Mesenchymal stem cell (in vitro differentiated cells and primary cell): ENCODE results near the gene SCML1. TPM values are rescaled to one million over a fixed set of nuclear protein-coding genes. Genes with fewer than 3 reads are reported as not detected.

Source experiments
- DNase-seq: peaks from one replicate; pipeline ENCODE4 v3.0.0-alpha.2; 2013
- H2AFZ ChIP-seq: one replicate; pipeline ENCODE4 v1.6.1; 2013; ENCODE audit warnings: low read depth, mild to moderate bottlenecking, control low read depth, inconsistent platforms, low read length, moderate library complexity
- H2AK5ac ChIP-seq: 2 replicates; pipeline ENCODE4 v1.6.1; 2013; ENCODE audit warnings: low read length, moderate library complexity, mild to moderate bottlenecking, inconsistent platforms; ENCODE audit not compliant: severe bottlenecking
- H2BK120ac ChIP-seq: one replicate; pipeline ENCODE4 v1.6.1; 2013; ENCODE audit warnings: low read depth, mild to moderate bottlenecking, inconsistent platforms, low read length, moderate library complexity
- H2BK12ac ChIP-seq, 2 experiments: one replicate each; pipeline ENCODE4 v1.6.1; 2013; ENCODE audit warnings: inconsistent platforms in 2 of 2, low read length in 2 of 2, mild to moderate bottlenecking in 2 of 2, moderate library complexity in 2 of 2, control low read depth in 1 of 2
- H2BK15ac ChIP-seq: one replicate; pipeline ENCODE4 v1.6.1; 2013; ENCODE audit warnings: mild to moderate bottlenecking, low read depth, inconsistent platforms; ENCODE audit not compliant: poor library complexity, severe bottlenecking
- H2BK5ac ChIP-seq: 2 replicates; pipeline ENCODE4 v1.6.1; 2013; ENCODE audit warnings: low read depth, mild to moderate bottlenecking, low read length, control low read depth, inconsistent platforms; ENCODE audit not compliant: poor library complexity, severe bottlenecking
- H3K14ac ChIP-seq, 2 experiments: one replicate each; pipeline ENCODE4 v1.6.1; 2013; ENCODE audit warnings: inconsistent platforms in 2 of 2, low read length in 2 of 2, control low read depth in 1 of 2, mild to moderate bottlenecking in 1 of 2, moderate library complexity in 1 of 2
- H3K18ac ChIP-seq, 2 experiments: one replicate each; pipeline ENCODE4 v1.6.1; 2013; ENCODE audit warnings: inconsistent platforms in 2 of 2, low read length in 2 of 2, control low read depth in 1 of 2, low read depth in 1 of 2, mild to moderate bottlenecking in 1 of 2
- H3K23ac ChIP-seq, 2 experiments: one replicate each; pipeline ENCODE4 v1.6.1; 2013; ENCODE audit warnings: inconsistent platforms in 2 of 2, low read length in 2 of 2, mild to moderate bottlenecking in 2 of 2, moderate library complexity in 2 of 2, control low read depth in 1 of 2
- H3K27ac ChIP-seq: 2 replicates; pipeline ENCODE4 v1.5.1; 2013; ENCODE audit warnings: mild to moderate bottlenecking, moderate library complexity, low read length, control low read depth, inconsistent platforms; ENCODE audit not compliant: poor library complexity, severe bottlenecking
- H3K27me3 ChIP-seq, 2 experiments: 2 replicates each; pipeline versions ENCODE4 v1.6.1 to v1.7.0; 2013; ENCODE audit warnings: low read length in 2 of 2, mild to moderate bottlenecking in 2 of 2, moderate library complexity in 2 of 2, control low read depth in 1 of 2, inconsistent platforms in 1 of 2; ENCODE audit not compliant: control insufficient read depth in 1 of 2, insufficient read depth in 1 of 2
- H3K36me3 ChIP-seq, 2 experiments: 2 replicates each; pipeline versions ENCODE4 v1.6.1 to v1.7.0; 2013; ENCODE audit warnings: low read length in 2 of 2, control low read depth in 1 of 2, inconsistent platforms in 1 of 2, low read depth in 1 of 2, mild to moderate bottlenecking in 1 of 2; ENCODE audit not compliant: insufficient read depth in 2 of 2, control insufficient read depth in 1 of 2
- H3K4ac ChIP-seq, 2 experiments: one replicate each; pipeline ENCODE4 v1.6.1; 2013; ENCODE audit warnings: inconsistent platforms in 2 of 2, low read length in 2 of 2, mild to moderate bottlenecking in 2 of 2, moderate library complexity in 2 of 2, control low read depth in 1 of 2, low read depth in 1 of 2
- H3K4me1 ChIP-seq: 2 replicates; pipeline ENCODE4 v1.6.1; 2013; ENCODE audit warnings: low read depth, low read length, control low read depth; ENCODE audit not compliant: control insufficient read depth, insufficient read depth
- H3K4me2 ChIP-seq: 2 replicates; pipeline ENCODE4 v1.6.1; 2013; ENCODE audit warnings: low read length, mild to moderate bottlenecking, inconsistent platforms; ENCODE audit not compliant: poor library complexity, severe bottlenecking
- H3K4me3 ChIP-seq, 2 experiments: 2 replicates each; pipeline versions ENCODE4 v1.5.1 to v1.7.0; 2013; ENCODE audit warnings: low read length in 2 of 2, mild to moderate bottlenecking in 2 of 2, control low read depth in 1 of 2, low read depth in 1 of 2; ENCODE audit not compliant: insufficient read depth in 1 of 2
- H3K79me1 ChIP-seq: replicated peaks from 2 replicates; pipeline ENCODE4 v1.6.1; 2013; ENCODE audit warnings: mild to moderate bottlenecking, control low read depth, low read length, inconsistent platforms; ENCODE audit not compliant: poor library complexity, severe bottlenecking
- H3K9ac ChIP-seq: 2 replicates; pipeline ENCODE4 v1.7.0; 2013; ENCODE audit warnings: mild to moderate bottlenecking, low read length, moderate library complexity
- H3K9me3 ChIP-seq: 2 replicates; pipeline ENCODE4 v1.7.0; 2013; ENCODE audit warnings: mild to moderate bottlenecking, low read length; ENCODE audit not compliant: control insufficient read depth
- H4K8ac ChIP-seq: one replicate; pipeline ENCODE4 v1.6.1; 2013; ENCODE audit warnings: inconsistent platforms, mild to moderate bottlenecking, low read length, moderate library complexity
- H4K91ac ChIP-seq: one replicate; pipeline ENCODE4 v1.6.1; 2013; ENCODE audit warnings: mild to moderate bottlenecking, low read length, inconsistent platforms
- WGBS: methylation state at CpG from one replicate; pipeline ENCODE4 v1.1.7; 2013; ENCODE audit warnings: mixed read lengths; 5-methylcytosine and 5-hydroxymethylcytosine counted together
- polyA plus RNA-seq, 2 experiments: library from polyadenylated mRNA; stranded (reverse); fragments of 200-250 nt; gene quantifications; one replicate each; pipeline ENCODE4 v1.2.3, GENCODE V29; 2013

SCML1 gene
- 21.1 TPM for polyA plus RNA-seq (2013, experiment 1 of 2)
- polyA plus RNA-seq (2013, experiment 2 of 2), result 21.4 TPM

- Histone ChIP-seq H2BK5ac (no peak within 1 kb of the TSS), H3K23ac (peak within 1 kb of the TSS in 1 of 2 experiments; percentile 72), H3K4ac (peak within 1 kb of the TSS in 1 of 2 experiments; percentile 28), H3K14ac (no peak within 1 kb of the TSS), H3K36me3 (peaks cover 0 to 2% of the 10 kb centered on the region in 2 experiments), H3K4me1 (no peaks in the 10 kb centered on the region), H4K91ac (no peak within 1 kb of the TSS), H3K9ac (peak within 1 kb of the TSS; percentile 92), H2BK120ac (peak within 1 kb of the TSS; percentile 19), H2AK5ac (no peak within 1 kb of the TSS), H3K4me3 (peak within 1 kb of the TSS; percentile 68 to 87), H2BK12ac (no peak within 1 kb of the TSS), H3K18ac (peak within 1 kb of the TSS; percentile 12 to 33), H4K8ac (peak within 1 kb of the TSS; percentile 84), H3K27ac (peak within 1 kb of the TSS; percentile 61), H2BK15ac (no peak within 1 kb of the TSS), H3K79me1 (no peaks in the 10 kb centered on the region), H2AFZ (peak within 1 kb of the TSS; percentile 42), H3K4me2 (peak within 1 kb of the TSS; percentile 83), H3K27me3 (no peaks in the 10 kb centered on the region), H3K9me3 (no peaks in the 10 kb centered on the region)
- WGBS, result 0% methylated on average over 21 of the region's 67 CpGs
- DNase-seq, result peak; percentile 96
Measured at GRCh38 chrX:17736856-17737709, at the start of gene SCML1. TSS of gene SCML1 (plus strand) at chrX:17737493. CDS start at chrX:17744187, 6,694 bp downstream.

GRCh38 chrX:17687648-17688047, 49.6 kb upstream of the SCML1 start:
- H4K91ac ChIP-seq, result no peak overlapping the region
- H3K4me1 ChIP-seq, result peaks cover 2% of the 10 kb centered on the region
- no peak overlapping the region for H3K14ac ChIP-seq
- no peak overlapping the region for H3K18ac ChIP-seq
- no peak overlapping the region for H3K4me3 ChIP-seq
- peaks cover 0 to 3% of the 10 kb centered on the region in 2 experiments for H3K36me3 ChIP-seq
- H4K8ac ChIP-seq, result no peak overlapping the region
- H3K27ac ChIP-seq, result no peak overlapping the region
- no peak overlapping the region for H2BK12ac ChIP-seq
- no peak overlapping the region for H3K9ac ChIP-seq
- no peak overlapping the region for H3K4me2 ChIP-seq
- no peak overlapping the region for H2BK120ac ChIP-seq
- no peak for DNase-seq
- H2AFZ ChIP-seq, result no peak overlapping the region
- WGBS, result 97% methylated on average over 11 of the region's 14 CpGs
- peaks cover 13% of the 10 kb centered on the region for H3K79me1 ChIP-seq
- H3K9me3 ChIP-seq, result no peaks in the 10 kb centered on the region
- peaks cover 0 to 23% of the 10 kb centered on the region in 2 experiments for H3K27me3 ChIP-seq
- H3K4ac ChIP-seq, result no peak overlapping the region
- H3K23ac ChIP-seq, result no peak overlapping the region
- H2BK5ac ChIP-seq, result no peak overlapping the region
- no peak overlapping the region for H2AK5ac ChIP-seq
- H2BK15ac ChIP-seq, result no peak overlapping the region

GRCh38 chrX:17689971-17690409, 47.3 kb upstream of the SCML1 start:
- Histone ChIP-seq H4K91ac (no peak overlapping the region), H4K8ac (no peak overlapping the region), H3K27me3 (peaks cover 0 to 16% of the 10 kb centered on the region in 2 experiments), H3K23ac (no peak overlapping the region), H2AK5ac (no peak overlapping the region), H3K36me3 (peaks cover 0 to 8% of the 10 kb centered on the region in 2 experiments), H3K18ac (no peak overlapping the region), H3K27ac (no peak overlapping the region), H2AFZ (no peak overlapping the region), H3K4ac (no peak overlapping the region), H2BK12ac (no peak overlapping the region), H2BK120ac (no peak overlapping the region), H3K79me1 (peaks cover 12% of the 10 kb centered on the region), H3K4me3 (no peak overlapping the region), H2BK5ac (no peak overlapping the region), H3K14ac (no peak overlapping the region), H3K9ac (no peak overlapping the region), H3K4me1 (peaks cover 6% of the 10 kb centered on the region), H3K4me2 (no peak overlapping the region), H3K9me3 (no peaks in the 10 kb centered on the region), H2BK15ac (no peak overlapping the region)
- WGBS, result 10% methylated on average over 2 of the region's 4 CpGs
- peak; percentile 43 for DNase-seq

- peaks cover 6% of the 10 kb centered on the region for H3K4me1 ChIP-seq
- H4K8ac ChIP-seq, result no peak overlapping the region
- H3K27ac ChIP-seq, result peak overlapping the region; percentile 17
- peaks cover 0 to 4% of the 10 kb centered on the region in 2 experiments for H3K36me3 ChIP-seq
- H3K79me1 ChIP-seq, result peaks cover 3% of the 10 kb centered on the region
- H3K18ac ChIP-seq, result no peak overlapping the region
- no peak overlapping the region for H2BK5ac ChIP-seq
- H3K4ac ChIP-seq, result no peak overlapping the region
- no peak overlapping the region for H2BK15ac ChIP-seq
- no peaks in the 10 kb centered on the region for H3K9me3 ChIP-seq
- H3K23ac ChIP-seq, result no peak overlapping the region
- H4K91ac ChIP-seq, result no peak overlapping the region
- no peak overlapping the region for H2BK120ac ChIP-seq
- H2BK12ac ChIP-seq, result no peak overlapping the region
- H2AK5ac ChIP-seq, result no peak overlapping the region
- H3K4me3 ChIP-seq, result no peak overlapping the region
- no peak overlapping the region for H2AFZ ChIP-seq
- H3K4me2 ChIP-seq, result no peak overlapping the region
- no peak overlapping the region for H3K9ac ChIP-seq
- H3K14ac ChIP-seq, result no peak overlapping the region
- 69% methylated on average over 5 of the region's 5 CpGs for WGBS
- H3K27me3 ChIP-seq, result peaks cover 0 to 12% of the 10 kb centered on the region in 2 experiments
- DNase-seq, result peak; percentile 4
Measured at GRCh38 chrX:17692709-17693346, 44.5 kb upstream of the SCML1 start.
